NOMO-1 treated with DMSO at 0.1 percent for 48 hours (cell line): ENCODE measurements around the gene GRID2IP.
A peak's percentile ranks its signal among the peaks of the same experiment; 100 is the strongest.
"Not testable (repeated sequence)": the region's sequence is repeated elsewhere in the genome, so short reads cannot be mapped to it uniquely, and the experiment has no call there.

ENCODE experiments used
- DNase-seq: peaks from one replicate; lab custom pipeline; 2025; ENCODE audit not compliant: unreplicated experiment; lab: John Stamatoyannopoulos, UW

Gene GRID2IP

DNA sequence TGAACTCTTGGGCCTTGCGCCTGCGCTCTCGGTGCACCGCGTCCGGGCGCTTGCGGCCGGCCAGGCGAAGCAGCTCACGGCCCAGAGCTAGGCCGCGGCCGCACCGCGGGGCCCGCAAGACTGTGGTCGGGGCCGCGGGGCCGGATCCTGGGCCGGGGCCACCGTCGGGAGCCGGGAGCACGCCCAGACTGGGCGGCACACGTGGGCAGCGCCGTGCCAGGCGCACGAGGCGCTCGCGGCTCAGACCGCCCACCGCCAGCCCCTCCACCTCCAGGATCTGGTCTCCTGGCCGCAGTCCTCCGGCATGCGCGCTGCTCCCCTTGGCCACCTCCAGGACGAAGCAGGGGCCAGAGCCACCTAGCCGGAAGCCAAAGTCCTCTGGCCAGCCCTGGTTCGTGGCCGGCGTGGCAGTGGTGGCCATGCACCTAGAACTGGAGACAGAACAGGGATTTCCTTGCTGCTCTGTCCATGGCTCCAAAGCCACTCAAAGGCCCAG lies at the start of gene GRID2IP:
TSS of gene GRID2IP (minus strand) at position 446 of the 496 bp plus-strand sequence. CDS start at position 421, 25 bp downstream.
- DNase-seq, result no peak

DNA sequence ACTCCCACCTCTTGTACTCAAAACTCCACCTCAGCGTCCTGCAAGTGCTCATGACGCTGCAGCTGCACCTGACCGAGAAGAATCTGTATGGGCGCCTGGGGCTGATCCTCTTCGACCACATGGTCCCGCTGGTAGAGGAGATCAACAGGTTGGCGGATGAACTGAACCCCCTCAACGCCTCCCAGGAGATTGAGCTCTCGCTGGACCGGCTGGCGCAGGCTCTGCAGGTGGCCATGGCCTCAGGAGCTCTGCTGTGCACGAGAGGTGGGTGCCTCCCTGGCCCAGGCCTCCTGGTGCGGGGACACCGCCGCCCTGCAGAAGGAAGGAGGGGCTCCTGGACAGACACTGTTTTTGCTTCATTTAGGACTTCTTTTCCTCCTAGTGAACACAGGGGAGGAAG lies 48.8 kb upstream of the GRID2IP start:
- no peak for DNase-seq

DNA sequence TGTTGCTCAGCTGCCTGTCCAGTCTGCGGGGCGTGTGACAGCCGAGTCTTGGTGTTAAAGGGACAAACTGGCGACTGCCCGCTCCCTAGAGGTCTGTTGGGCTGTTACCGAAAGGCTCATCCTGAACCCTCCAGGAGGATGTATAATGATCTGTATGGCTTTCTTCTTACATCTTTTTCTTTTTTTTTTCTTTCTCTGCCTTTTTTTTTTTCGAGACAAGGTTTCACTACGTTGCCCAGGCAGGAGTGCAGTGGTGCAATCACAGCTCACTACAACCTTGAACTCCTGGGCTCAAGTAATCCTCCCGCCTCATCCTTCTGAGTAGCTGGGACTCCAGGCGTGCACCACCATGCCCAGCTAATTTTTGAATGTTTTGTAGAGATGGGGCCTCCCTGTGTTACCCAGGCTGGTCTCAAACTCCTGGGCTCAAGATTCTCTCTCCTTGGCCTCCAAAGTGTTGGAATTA lies 39.4 kb upstream of the GRID2IP start:
- DNase-seq, result no peak

DNA sequence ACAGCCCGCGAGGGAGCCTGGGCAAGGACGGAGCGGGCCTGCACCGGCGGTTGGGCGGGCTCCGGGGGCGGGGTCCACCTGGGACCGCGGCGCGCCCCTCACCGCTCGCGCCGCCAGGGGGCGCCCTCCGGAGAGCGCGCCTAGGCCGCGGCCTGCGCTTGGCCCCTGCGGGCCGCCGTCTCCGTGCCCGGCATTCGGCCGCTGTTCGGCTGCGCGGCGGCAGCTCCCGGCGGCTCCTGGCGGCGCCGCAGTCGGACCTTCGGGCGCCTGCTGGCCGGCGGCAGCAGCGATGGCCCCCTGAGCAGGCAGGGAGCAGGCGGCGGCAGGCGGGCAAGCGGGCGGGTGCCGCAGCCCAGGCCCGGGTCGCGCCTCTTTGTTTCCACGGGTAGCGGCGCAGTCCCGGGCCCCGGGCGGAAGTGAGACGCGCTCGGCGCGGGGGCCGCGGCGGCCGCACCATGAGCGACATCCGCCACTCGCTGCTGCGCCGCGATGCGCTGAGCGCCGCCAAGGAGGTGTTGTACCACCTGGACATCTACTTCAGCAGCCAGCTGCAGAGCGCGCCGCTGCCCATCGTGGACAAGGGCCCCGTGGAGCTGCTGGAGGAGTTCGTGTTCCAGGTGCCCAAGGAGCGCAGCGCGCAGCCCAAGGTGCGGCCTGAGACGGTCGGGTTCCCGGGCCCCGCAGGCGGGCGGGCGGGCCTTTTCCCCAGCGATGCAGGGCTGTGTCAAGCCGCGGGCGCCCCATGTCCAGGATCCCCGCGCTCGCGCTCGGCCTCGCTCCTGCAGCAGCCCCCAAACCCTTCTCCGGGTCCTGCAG lies 38.8 kb upstream of the GRID2IP start, which contains the start of gene INTS15:
TSS of gene INTS15 (plus strand) at position 193 of the 816 bp plus-strand sequence. CDS start at position 456, 263 bp downstream.
- peak; percentile 68 for DNase-seq

DNA sequence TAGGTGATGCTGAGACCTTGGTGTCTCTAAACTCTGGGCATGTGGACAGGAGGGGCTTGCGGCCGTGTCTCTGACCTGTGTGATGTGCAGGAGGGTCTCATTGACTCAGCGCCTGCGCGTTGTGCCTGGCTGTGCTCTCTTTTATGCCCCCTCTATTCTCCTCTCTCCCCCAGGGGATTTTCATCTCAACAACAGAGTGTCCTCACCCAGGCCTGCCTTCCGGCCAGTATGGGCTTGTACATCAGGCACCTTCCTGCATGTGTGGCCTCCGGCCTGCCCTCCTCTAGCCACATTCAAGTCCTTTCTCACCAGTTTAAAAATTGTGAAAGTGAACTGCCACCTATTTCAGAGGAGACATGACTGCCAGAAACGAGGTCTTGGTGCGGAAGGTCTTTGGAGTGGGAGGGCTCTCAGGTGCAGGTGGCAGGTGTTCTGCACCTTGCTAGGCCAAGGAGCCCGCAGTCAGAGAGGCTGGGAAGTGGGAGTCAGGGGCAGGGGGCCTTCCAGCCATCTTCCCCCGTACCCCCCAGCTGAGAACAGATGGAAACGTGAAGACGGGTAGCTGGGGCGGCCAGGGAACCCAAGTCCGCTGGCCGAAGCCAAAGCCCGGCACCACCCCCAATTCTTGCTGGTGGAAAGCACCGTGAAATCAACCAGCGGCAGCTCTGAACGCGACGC lies 38.0 kb upstream of the GRID2IP start:
- DNase-seq, result no peak

DNA sequence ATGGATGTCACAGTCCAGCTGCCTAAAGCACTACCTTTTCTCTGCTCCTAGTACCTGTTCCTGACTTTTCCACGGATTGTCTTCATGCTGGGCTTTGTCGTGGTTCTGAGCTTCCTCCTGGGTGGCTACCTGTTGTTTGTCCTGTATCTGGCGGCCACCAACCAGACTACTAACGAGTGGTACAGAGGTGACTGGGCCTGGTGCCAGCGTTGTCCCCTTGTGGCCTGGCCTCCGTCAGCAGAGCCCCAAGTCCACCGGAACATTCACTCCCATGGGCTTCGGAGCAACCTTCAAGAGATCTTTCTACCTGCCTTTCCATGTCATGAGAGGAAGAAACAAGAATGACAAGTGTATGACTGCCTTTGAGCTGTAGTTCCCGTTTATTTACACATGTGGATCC lies 37.3 kb upstream of the GRID2IP start:
- no peak for DNase-seq

DNA sequence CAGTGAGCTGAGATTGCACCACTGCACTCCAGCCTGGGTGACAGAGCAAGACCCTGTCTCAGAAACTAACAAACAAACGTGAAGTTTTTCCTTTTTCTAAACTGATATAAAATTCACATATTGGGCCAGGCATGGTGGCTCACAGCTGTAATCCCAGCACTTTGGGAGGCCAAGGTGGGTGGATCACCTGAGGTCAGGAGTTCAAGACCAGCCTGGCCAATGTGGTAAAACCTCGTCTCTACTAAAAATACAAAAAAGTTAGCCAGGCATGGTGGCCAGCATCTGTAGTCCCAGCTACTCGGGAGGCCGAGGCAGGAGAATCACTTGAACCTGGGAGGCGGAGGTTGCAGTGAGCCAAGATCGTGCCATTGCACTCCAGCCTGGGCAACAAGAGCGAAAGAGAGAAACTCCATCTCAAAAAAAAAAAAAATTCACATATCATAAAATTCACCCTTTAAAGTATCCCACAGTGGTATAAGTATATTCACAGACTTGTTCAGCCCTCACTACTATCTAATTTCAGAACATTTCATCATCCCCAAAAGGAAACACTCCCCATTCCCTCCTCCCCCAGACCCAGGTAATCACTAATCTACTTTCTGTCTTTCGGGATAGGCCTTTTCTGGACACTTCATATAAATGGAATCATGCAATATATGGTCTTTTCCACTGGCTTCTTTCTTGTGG lies 34.6 kb upstream of the GRID2IP start:
- DNase-seq, result not testable (repeated sequence)

DNA sequence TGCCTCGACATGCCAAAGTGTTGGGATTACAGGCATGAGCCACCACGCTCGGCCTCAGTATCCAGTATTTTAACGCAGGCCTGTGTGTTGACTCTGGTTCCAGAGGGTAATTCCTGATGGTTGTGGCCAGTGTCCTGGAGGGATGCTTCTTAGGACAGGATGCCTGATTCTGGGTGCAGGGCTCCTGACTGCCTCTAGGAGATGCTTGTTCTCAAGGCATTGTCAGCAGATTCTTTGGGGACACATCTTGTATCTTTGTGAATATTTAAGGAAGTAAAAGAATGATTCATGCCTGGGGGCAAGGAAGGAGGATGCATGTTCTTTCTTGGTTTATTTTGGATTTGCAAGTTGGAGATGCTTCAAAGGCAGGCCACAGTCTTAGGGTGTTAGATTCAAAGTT lies 28.2 kb upstream of the GRID2IP start:
- peak; percentile 28 for DNase-seq

DNA sequence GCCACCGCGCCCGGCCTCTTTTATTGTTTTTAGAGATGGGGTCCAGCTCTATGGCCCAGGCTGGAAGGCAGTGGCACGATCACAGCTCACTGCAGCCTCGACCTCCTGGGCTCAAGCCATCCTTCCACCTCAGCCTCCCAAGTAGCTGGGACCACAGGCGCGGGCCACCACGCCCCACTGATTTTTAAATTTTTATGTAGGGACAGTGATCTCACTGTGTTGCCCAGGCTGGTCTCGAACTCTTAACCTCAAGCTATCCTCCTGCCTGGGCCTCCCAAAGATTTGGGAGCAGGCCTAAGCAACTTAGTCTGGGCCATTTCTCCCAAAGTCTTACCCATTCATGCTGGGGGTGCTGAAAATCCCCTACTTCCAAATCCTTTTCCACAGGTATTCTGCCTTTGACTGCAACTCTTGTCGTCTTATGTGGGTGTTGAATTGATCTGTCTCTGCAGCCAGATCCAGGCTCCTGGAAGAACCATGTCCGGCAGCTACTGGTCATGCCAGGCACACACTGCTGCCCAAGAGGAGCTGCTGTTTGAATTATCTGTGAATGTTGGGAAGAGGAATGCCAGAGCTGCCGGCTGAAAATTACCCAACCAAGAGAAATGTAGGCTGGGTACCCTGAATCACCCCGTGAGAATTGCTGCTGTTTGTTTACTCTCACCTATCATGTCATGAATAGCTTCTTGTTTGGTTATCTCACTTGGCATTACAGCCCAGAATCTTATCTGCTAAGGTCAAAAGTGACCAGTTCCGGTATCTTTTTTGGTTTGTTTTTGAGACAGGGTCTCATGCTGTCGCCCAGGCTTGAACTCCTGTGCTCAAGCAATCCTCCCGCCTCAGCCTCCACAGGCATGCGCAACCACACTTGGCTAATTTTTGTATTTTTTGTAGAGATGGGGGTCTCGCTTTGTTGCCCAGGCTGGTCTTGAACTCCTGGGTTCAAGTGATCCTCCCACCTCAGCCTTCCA lies 27.1 kb upstream of the GRID2IP start:
- DNase-seq, result no peak

DNA sequence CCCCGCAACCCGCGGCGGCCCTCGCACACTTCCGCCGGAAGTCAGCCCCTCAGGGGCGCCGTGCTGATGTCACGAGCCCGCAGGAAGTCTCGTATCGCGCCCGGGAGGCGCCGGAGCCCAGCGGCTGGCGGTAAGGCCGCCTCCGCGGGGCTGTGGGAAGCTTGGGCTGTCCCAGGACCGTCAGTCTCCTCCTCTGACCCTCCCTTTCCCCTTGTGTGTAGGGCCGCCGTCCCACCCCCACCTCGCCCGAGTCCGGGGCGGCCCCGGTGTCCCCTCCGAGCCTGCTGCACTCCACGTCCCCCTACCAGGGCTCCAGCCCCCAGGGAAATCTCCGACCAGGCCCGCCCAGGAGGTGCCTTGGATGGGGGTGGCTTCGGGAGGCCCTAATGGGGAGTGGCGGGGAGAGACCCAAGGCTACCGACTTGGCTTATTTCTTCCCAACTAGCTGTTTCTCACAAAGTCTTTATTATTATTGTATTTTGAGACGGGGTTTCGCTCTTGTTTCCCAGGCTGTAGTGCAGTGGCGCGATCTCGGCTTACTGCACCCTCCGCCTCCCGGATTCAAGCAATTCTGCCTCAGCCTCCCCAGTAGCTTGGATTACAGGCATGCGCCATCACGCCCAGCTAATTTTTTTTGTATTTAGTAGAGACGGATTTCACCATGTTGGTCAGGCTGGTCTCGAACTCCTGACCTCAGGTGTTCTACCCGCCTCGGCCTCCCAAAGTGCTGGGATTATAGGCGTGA lies 26.3 kb upstream of the GRID2IP start, which contains the start of gene ZDHHC4:
TSS of gene ZDHHC4 (plus strand) at position 86 of the 745 bp plus-strand sequence. CDS start 3,108 bp downstream, outside the sequence.
- DNase-seq, result peak; percentile 83

DNA sequence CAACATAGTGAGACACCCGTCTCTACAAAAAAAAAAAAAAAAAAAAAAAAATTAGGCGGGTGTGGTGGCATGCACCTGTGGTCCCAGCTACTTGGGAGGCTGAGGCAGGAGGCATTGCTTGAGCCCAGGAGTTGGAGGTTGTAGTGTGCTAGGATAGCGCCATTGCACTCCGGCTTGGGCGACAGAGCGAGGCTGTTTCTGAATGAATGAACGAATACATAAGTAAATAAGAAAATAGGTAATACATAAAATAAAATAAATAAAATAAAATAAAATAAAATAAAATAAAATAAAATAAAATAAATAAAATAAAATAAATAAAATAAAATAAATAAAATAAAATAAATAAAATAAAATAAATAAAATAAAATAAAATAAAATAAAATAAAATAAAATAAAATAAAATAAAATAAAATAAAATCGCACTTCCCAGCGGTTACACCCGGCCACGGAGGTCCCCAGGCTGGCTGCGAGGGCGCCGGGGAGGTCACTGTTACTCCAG lies 25.7 kb upstream of the GRID2IP start:
- not testable (repeated sequence) for DNase-seq

DNA sequence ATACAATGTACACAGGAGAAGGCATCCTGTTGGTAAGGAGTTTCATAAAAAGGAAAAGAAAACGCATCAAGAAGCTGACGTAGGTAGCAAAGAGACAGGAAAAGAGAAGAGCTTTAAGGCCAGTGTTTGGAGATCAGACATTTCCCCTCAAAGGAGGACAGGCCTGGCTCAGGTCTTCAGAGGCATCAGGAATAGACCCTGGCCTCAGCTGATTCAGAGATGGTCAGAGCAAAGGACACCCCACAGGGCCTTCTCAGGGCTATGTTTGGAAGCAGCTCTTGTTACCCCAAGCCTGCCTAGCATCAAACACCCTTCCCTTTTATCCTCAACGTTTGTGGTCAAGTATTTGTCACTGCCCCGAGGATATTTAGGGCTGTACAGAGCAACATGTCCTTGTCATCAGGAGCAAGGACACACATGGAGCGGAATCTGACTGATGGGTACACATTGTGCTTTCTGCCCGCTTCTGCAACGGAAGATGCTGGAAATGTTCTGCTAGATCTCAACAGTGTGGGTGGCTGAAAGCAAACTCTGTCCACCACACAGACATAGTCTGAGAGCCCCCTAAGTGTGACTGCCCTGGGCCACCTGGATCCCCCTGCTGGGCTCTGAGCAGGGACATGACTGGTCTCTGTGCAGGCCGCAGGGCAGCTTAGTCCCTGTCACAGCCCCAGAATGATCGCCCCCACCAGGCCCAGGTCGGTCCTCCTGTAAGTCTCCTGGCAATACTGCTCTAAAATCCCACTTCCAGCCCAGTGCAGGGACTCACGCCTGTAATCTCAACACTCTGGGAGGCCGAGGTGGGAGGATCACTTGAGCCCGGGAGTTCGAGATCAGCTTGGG lies 25.0 kb upstream of the GRID2IP start:
- DNase-seq, result no peak

DNA sequence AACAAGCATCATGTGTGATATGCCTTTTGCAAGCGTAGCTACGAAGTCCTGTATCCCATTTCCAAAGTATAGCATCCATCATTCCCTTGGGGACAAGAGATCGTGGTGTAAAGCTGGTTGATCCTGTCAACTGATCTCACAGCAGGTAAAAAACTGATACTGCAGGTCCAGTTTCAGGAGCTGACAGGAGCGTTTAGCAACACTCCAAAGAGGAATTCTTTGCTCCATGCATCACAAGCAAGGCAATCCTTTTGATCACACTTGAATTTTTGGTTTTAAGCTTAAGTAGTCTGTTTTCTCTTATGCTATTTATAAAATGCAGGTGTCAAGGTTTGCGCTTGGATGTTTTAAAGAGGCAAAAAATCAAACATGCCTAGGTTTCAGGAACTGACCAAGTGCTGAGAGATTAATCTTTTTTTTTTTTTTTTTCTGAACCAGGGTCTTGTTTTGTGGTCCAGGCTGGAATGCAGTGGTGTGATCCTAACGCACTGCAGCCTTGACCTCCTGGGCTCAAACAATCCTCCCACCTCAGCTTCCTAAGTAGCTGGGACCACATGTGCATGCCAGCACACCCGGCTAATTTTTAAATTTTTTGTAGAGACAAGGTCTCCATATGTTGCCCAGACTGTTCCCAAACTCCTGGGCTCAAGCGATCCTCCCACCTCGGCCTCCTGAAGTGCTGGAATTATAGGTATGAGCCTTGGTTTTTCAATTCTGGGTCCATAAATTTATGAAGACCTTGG lies 24.2 kb upstream of the GRID2IP start:
- no peak for DNase-seq

DNA sequence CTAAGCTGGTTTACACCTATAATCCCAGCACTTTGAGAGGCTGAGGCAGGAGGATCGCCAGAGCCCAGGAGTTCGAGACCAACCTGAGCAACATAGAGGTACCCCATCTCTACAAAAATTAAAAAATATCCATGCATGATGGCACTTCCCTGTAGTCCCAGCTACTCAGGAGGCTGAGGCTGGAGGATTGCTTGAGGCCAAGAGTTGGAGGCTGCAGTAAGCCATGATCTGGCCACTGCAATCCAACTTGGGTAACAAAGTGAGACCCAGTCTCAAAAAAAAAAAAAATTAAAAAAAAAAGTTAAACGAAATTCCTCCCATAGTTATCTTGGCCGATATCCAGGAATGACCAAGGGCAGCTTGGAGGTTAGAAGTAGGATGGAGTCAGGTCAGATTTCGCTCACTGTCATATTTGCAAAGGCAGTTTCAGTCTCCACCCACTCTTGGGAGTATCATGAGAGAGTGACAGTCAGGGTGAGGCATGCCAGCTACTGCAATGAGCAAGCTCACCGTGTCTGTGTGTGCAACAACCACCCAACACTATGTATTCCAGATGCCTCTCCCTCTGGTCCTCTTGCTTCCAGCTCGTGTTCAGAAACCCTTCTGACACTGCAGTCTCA lies 20.0 kb upstream of the GRID2IP start:
- no peak for DNase-seq

DNA sequence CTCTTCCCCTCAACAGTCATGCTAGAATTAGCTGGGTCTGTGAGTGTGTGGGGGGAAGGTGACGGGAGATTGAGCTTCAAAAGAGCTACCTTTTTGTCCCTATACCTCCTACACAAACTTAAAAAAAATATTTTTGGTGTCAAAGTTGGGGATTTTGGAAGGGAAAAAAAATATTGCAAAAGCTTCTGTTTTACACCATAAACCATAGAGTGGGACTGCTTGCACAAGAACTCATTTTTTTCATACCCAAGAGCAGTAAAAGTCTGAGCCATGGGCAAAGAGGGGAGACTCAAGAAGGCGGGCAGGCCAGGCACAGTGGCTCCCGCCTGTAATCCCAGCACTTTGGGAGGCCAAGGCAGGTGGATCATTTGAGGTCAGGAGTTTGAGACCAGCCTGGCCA lies 16.6 kb upstream of the GRID2IP start:
- DNase-seq, result no peak

DNA sequence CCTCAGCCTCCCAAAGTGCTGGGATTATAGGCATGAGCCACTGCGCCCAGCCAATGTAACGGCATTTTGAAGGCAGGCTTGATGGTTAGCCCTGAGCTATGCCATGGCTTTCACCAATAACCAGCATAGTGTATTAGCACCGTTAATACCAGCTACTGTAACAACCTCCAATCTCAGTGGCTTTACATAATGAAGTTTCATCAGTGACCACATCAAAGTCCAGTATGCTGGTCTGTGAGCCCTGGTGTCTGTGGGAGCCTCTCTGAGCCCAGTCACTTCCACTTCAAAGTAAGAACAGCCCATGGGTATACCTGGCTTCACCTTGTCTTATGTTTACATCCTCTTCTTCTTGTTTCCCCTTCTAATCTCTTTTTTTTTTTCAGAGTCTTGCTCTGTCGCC lies 14.4 kb upstream of the GRID2IP start:
- no peak for DNase-seq
